GM12872 (cell line): ENCODE results near the gene LRGUK.

Experiments used
- CTCF ChIP-seq: IDR thresholded peaks from 3 replicates; pipeline ENCODE4 v1.5.1; 2011; ENCODE audit warnings: low read depth, mild to moderate bottlenecking, low read length, moderate library complexity; ENCODE audit not compliant: insufficient read depth

The LRGUK gene

DNA sequence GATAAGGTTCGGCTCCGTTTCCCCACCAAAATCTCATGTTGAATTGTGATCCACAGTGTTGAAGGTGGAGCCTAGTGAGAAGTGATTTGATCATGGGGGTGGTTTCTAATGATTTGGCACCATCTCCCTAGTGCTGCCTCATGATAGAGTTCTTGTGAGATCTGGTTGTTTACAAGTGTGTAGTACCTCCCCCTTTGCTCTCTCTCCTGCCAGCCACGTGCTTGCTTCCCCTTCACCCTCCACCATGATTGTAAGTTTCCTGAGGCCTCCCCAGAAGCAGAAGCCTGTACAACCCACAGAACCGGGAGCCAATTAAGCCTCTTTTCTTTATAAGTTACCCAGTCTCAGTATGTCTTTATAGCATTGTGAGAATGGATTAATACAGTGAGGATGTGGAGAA is 12.1 kb upstream of the LRGUK start:
- TF ChIP-seq CTCF: no peak

DNA sequence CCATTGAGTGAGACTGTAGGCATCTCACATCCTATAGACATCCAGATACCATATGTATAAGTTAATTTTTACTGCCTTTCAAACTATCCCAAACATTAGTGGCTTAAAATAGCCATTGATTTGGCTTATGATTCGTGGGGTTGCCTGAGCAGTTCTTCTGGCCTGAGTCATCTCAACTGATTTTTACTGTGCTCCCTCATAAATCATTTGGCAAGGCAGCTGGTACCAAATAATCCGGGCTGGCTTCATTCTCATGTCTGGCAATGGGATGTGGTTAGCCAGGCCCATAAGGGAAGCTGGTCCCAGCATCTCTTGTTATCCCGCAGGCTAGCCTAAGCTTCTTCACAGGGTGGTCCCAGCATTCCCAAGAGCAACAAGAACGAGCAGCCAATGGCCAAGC is 6.7 kb upstream of the LRGUK start:
- no peak for TF ChIP-seq CTCF

GRCh38 chr7:134121632-134122139 is 5.5 kb upstream of the LRGUK start:
- TF ChIP-seq CTCF: no peak

DNA sequence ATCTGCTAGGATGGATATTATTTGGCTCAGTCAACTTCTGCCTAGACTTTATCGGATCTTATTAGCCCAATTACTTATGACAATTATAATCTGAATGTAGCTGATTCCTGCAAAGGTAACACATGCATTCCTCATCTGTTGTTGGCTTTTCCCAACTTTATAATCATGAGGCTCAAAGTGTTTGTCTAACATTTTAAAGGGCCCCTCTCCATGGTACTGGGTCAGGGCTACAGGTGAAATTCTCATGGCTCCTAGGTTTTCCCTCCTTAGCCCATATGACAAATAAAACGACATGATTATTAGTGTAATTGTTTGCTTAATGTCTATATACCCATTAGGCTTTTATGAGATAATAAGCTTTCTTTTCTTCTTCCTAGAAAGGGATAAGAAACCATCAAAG is 4.2 kb upstream of the LRGUK start:
- TF ChIP-seq CTCF: no peak

DNA sequence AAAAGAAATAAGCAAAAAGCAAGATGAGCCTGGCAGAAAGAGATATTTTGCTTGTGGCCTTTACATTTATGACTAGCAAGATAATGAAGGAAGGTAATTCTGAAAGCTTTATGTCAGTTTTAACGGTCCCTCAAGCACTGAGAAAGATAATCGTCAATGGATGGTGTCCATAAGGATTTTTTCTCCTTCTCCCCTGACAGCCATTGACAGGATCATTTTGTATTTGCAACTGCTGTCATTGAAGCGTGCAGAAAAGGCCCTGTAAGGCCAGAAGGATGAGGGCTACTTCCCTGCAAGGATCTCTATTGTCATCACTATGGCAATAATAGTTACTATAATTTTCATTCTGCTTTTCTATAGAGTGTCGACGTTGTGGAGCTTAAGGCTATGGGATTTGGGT is 994 bp upstream of the LRGUK start:
- no peak for TF ChIP-seq CTCF

- TF ChIP-seq CTCF: no peak
Observed at GRCh38 chr7:134126596-134126965, 559 bp upstream of the LRGUK start.

DNA sequence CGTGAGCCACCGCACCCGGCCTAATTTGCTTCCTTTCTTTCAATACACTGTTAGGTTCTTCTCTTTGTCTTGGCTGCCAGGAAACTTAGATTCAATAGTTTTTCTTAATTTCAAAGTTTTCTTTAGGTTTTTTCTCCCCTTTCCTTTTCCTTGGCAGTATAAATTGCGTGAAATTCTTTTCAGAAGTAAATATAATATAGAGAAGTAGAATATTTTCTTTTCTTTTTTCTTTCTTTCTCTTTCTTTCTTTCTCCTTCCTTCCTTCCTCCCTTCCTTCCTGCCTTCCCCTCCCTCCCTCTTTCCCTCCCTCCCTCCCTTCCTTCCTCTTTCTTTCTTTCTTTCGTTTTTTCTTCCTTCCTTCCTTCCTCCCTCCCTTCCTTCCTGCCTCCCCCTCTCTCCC is 1.7 kb downstream of the LRGUK start:
- TF ChIP-seq CTCF: no peak
